Stimulated activated naive CD8-positive, alpha-beta T cell treated with anti-CD3 and anti-CD28 coated beads, Interleukin-15, Interleukin-2, amounts not matched to agents 100 ng/mL and 50 ng/mL, for 24 hours (primary cell): Measurements from ENCODE around the gene SLC25A26.

ENCODE experiments used
- H3K27ac Mint-ChIP-seq: one replicate; pipeline ENCODE4 v1.8.0; 2021; ENCODE audit warnings: mild to moderate bottlenecking, mixed read lengths
- H3K27me3 Mint-ChIP-seq: one replicate; pipeline ENCODE4 v1.8.0; 2021; ENCODE audit warnings: mixed read lengths
- H3K36me3 Mint-ChIP-seq: one replicate; pipeline ENCODE4 v1.8.0; 2021; ENCODE audit warnings: low read depth, mixed read lengths
- H3K4me1 Mint-ChIP-seq: one replicate; pipeline ENCODE4 v1.8.0; 2021; ENCODE audit warnings: low read depth, mixed read lengths
- H3K4me3 Mint-ChIP-seq: one replicate; pipeline ENCODE4 v1.8.0; 2021; ENCODE audit warnings: mild to moderate bottlenecking, mixed read lengths
- H3K9me3 Mint-ChIP-seq: one replicate; pipeline ENCODE4 v1.8.0; 2021; ENCODE audit warnings: mixed read lengths

The SLC25A26 gene

GRCh38 chr3:66402596-66403290 is 181.9 kb downstream of the SLC25A26 start:
- Mint-ChIP-seq H3K9me3 (no peaks in the 10 kb centered on the region), H3K36me3 (peaks cover 8% of the 10 kb centered on the region), H3K27me3 (no peaks in the 10 kb centered on the region), H3K27ac (no peak overlapping the region), H3K4me1 (no peaks in the 10 kb centered on the region), H3K4me3 (no peak overlapping the region)

DNA sequence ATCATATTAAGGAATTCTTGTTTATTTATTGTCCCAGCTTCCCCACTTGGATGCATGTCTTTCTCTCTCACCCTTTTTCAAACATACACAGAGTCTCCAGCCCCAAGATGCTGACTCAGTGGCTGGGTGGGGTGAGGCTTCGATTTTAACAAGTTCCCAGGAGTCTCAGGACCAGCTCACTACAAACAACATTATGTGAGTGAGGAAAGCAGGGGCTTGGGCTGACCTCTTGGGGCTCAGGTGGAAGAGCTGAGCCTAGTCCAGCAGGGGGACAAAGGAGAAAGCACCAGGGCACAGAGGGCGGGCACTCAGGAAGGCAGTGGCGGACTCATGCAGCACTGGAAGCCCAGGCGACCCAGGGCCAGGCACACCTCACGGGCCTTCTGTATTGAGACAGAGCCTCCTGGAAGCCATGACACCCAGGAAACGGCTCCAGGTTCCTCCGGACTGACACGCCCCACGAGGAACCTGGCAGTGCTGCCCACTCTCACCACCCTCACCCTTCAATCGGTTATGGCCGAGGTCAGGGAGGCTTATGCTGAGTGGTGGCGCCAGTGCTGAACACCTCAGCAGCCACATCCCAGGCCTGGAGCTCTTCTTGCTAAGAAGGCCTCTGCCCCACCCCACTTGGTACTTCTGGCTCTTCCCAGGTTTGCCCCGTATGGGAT is 182.7 kb downstream of the SLC25A26 start:
- Mint-ChIP-seq H3K4me1 (peaks cover 3% of the 10 kb centered on the region), H3K27ac (no peak overlapping the region), H3K36me3 (peaks cover 7% of the 10 kb centered on the region), H3K27me3 (no peaks in the 10 kb centered on the region), H3K9me3 (no peaks in the 10 kb centered on the region), H3K4me3 (no peak overlapping the region)

- H3K27ac Mint-ChIP-seq: no peak overlapping the region
These were observed 183.4 kb downstream of the SLC25A26 start for GRCh38 chr3:66404197-66404596.

GRCh38 chr3:66404903-66405700 is 184.3 kb downstream of the SLC25A26 start:
- H3K36me3 Mint-ChIP-seq: peaks cover 7% of the 10 kb centered on the region
- H3K4me1 Mint-ChIP-seq: peaks cover 3% of the 10 kb centered on the region
- no peaks in the 10 kb centered on the region for H3K27me3 Mint-ChIP-seq
- no peak overlapping the region for H3K4me3 Mint-ChIP-seq
- no peak overlapping the region for H3K27ac Mint-ChIP-seq
- H3K9me3 Mint-ChIP-seq: no peaks in the 10 kb centered on the region

More at GRCh38 chr3:66404197-66404596, 183.4 kb downstream of the SLC25A26 start:
- no peaks in the 10 kb centered on the region for H3K27me3 Mint-ChIP-seq
- no peak overlapping the region for H3K4me3 Mint-ChIP-seq
- no peaks in the 10 kb centered on the region for H3K9me3 Mint-ChIP-seq
- peaks cover 7% of the 10 kb centered on the region for H3K36me3 Mint-ChIP-seq
- H3K4me1 Mint-ChIP-seq: peaks cover 3% of the 10 kb centered on the region

GRCh38 chr3:66405701-66406091 is 184.9 kb downstream of the SLC25A26 start:
- no peaks in the 10 kb centered on the region for H3K27me3 Mint-ChIP-seq
- no peak overlapping the region for H3K27ac Mint-ChIP-seq
- no peak overlapping the region for H3K4me3 Mint-ChIP-seq
- H3K36me3 Mint-ChIP-seq: peaks cover 7% of the 10 kb centered on the region
- H3K4me1 Mint-ChIP-seq: peaks cover 3% of the 10 kb centered on the region
- H3K9me3 Mint-ChIP-seq: no peaks in the 10 kb centered on the region

GRCh38 chr3:66406163-66406562 is 185.4 kb downstream of the SLC25A26 start:
- Mint-ChIP-seq H3K36me3 (peaks cover 11% of the 10 kb centered on the region), H3K27me3 (no peaks in the 10 kb centered on the region), H3K4me1 (peaks cover 3% of the 10 kb centered on the region), H3K4me3 (no peak overlapping the region), H3K9me3 (no peaks in the 10 kb centered on the region), H3K27ac (no peak overlapping the region)

GRCh38 chr3:66406831-66407610 is 186.2 kb downstream of the SLC25A26 start:
- Mint-ChIP-seq H3K27me3 (no peaks in the 10 kb centered on the region), H3K9me3 (no peaks in the 10 kb centered on the region), H3K27ac (no peak overlapping the region), H3K4me1 (peaks cover 3% of the 10 kb centered on the region), H3K36me3 (peaks cover 17% of the 10 kb centered on the region), H3K4me3 (no peak overlapping the region)

GRCh38 chr3:66407611-66408218 is 186.9 kb downstream of the SLC25A26 start:
- H3K27me3 Mint-ChIP-seq: no peaks in the 10 kb centered on the region
- no peak overlapping the region for H3K27ac Mint-ChIP-seq
- peaks cover 17% of the 10 kb centered on the region for H3K36me3 Mint-ChIP-seq
- H3K4me3 Mint-ChIP-seq: no peak overlapping the region
- no peaks in the 10 kb centered on the region for H3K9me3 Mint-ChIP-seq
- H3K4me1 Mint-ChIP-seq: peaks cover 3% of the 10 kb centered on the region

GRCh38 chr3:66409771-66410754 is 189.3 kb downstream of the SLC25A26 start:
- H3K4me3 Mint-ChIP-seq: no peak overlapping the region
- peaks cover 15% of the 10 kb centered on the region for H3K36me3 Mint-ChIP-seq
- H3K4me1 Mint-ChIP-seq: peaks cover 13% of the 10 kb centered on the region
- H3K27ac Mint-ChIP-seq: no peak overlapping the region
- no peaks in the 10 kb centered on the region for H3K27me3 Mint-ChIP-seq
- no peaks in the 10 kb centered on the region for H3K9me3 Mint-ChIP-seq

- Mint-ChIP-seq H3K27ac (no peak overlapping the region), H3K27me3 (no peaks in the 10 kb centered on the region), H3K9me3 (no peaks in the 10 kb centered on the region), H3K4me1 (peaks cover 13% of the 10 kb centered on the region), H3K36me3 (peaks cover 15% of the 10 kb centered on the region), H3K4me3 (no peak overlapping the region)
These were observed 190.2 kb downstream of the SLC25A26 start for GRCh38 chr3:66410976-66411375.

GRCh38 chr3:66411474-66411873 is 190.7 kb downstream of the SLC25A26 start:
- H3K4me1 Mint-ChIP-seq: peaks cover 13% of the 10 kb centered on the region
- no peak overlapping the region for H3K4me3 Mint-ChIP-seq
- peaks cover 15% of the 10 kb centered on the region for H3K36me3 Mint-ChIP-seq
- no peaks in the 10 kb centered on the region for H3K27me3 Mint-ChIP-seq
- H3K27ac Mint-ChIP-seq: peak overlapping the region; percentile 17
- no peaks in the 10 kb centered on the region for H3K9me3 Mint-ChIP-seq

- no peaks in the 10 kb centered on the region for H3K9me3 Mint-ChIP-seq
- H3K36me3 Mint-ChIP-seq: peaks cover 15% of the 10 kb centered on the region
- H3K27ac Mint-ChIP-seq: no peak overlapping the region
- no peaks in the 10 kb centered on the region for H3K27me3 Mint-ChIP-seq
- H3K4me3 Mint-ChIP-seq: no peak overlapping the region
- peaks cover 13% of the 10 kb centered on the region for H3K4me1 Mint-ChIP-seq
These were observed 191.4 kb downstream of the SLC25A26 start for GRCh38 chr3:66411961-66412887.
